Hepatocyte (in vitro differentiated cells): ENCODE measurements around the gene FOLR3. TPM values are rescaled to one million over a fixed set of nuclear protein-coding genes. Genes with fewer than 3 reads are reported as not detected.
"Not testable (repeated sequence)": the region's sequence is repeated elsewhere in the genome, so short reads cannot be mapped to it uniquely, and the experiment has no call there.

ENCODE experiments used
- DNase-seq: peaks from one replicate; pipeline ENCODE4 v3.0.0-alpha.2; 2016; ENCODE audit warnings: low spot score
- H2AFZ ChIP-seq: fragments of 200-600 bp; sonication (generic); 2 replicates; pipeline ENCODE4 v1.6.0; 2016; ENCODE audit warnings: antibody characterized with exemption, mild to moderate bottlenecking
- H3K27ac ChIP-seq: fragments of 200-600 bp; sonication (generic); 2 replicates; pipeline ENCODE4 v1.5.1; 2016; ENCODE audit warnings: mild to moderate bottlenecking
- H3K27me3 ChIP-seq: fragments of 200-600 bp; sonication (generic); 2 replicates; pipeline ENCODE4 v1.6.1; 2016
- H3K36me3 ChIP-seq: fragments of 200-600 bp; sonication (generic); replicated peaks from 2 replicates; pipeline ENCODE4 v1.5.1; 2016; ENCODE audit warnings: low read depth; ENCODE audit not compliant: insufficient read depth
- H3K4me1 ChIP-seq: fragments of 200-600 bp; sonication (generic); 2 replicates; pipeline ENCODE4 v1.5.1; 2016; ENCODE audit warnings: mild to moderate bottlenecking, moderate library complexity; ENCODE audit not compliant: insufficient read depth
- H3K4me2 ChIP-seq: fragments of 200-600 bp; sonication (generic); 2 replicates; pipeline ENCODE4 v1.6.0; 2016
- H3K4me3 ChIP-seq: fragments of 200-600 bp; sonication (generic); 2 replicates; pipeline ENCODE4 v1.5.1; 2016; ENCODE audit warnings: mild to moderate bottlenecking
- H3K79me2 ChIP-seq: fragments of 200-600 bp; sonication (generic); 2 replicates; pipeline ENCODE4 v1.6.0; 2017; ENCODE audit warnings: mild to moderate bottlenecking
- H3K9me2 ChIP-seq: fragments of 200-600 bp; sonication (generic); replicated peaks from 2 replicates; pipeline ENCODE4 v1.6.0; 2017; ENCODE audit warnings: mild to moderate bottlenecking; ENCODE audit not compliant: insufficient read depth
- H3K9me3 ChIP-seq: fragments of 200-600 bp; sonication (generic); 2 replicates; pipeline ENCODE4 v1.5.1; 2016; ENCODE audit warnings: low read depth, mild to moderate bottlenecking
- H4K20me1 ChIP-seq: fragments of 200-600 bp; sonication (generic); 2 replicates; pipeline ENCODE4 v1.6.0; 2016; ENCODE audit warnings: mild to moderate bottlenecking; ENCODE audit not compliant: insufficient read depth, poor library complexity, severe bottlenecking
- CTCF ChIP-seq: fragments of 200-600 bp; sonication (generic); IDR thresholded peaks from 2 replicates; pipeline ENCODE4 v1.5.1; 2016; ENCODE audit warnings: antibody characterized with exemption, mild to moderate bottlenecking; ENCODE audit not compliant: poor library complexity
- EZH2 ChIP-seq: fragments of 200-600 bp; sonication (generic); IDR thresholded peaks from 2 replicates; pipeline ENCODE4 v1.6.1; 2016; ENCODE audit warnings: antibody characterized with exemption, mild to moderate bottlenecking, borderline replicate concordance
- EZH2phosphoT487 ChIP-seq: fragments of 200-600 bp; sonication (generic); IDR thresholded peaks from one replicate; pipeline ENCODE4 v1.6.1; 2018; ENCODE audit warnings: antibody characterized with exemption, mild to moderate bottlenecking, low read depth, moderate library complexity; ENCODE audit not compliant: unreplicated experiment, severe bottlenecking
- WGBS: methylation state at CpG from one replicate; pipeline ENCODE4 v1.1.6; 2016; ENCODE audit warnings: low lambda C conversion rate; ENCODE audit errors: missing lambda C conversion rate; 5-methylcytosine and 5-hydroxymethylcytosine counted together
- polyA plus RNA-seq: library from polyadenylated mRNA; unstranded; fragments of >200 nt; fragmentation: Nextera tagmentation; extraction: Ambion mirVana; gene quantifications from 2 replicates; pipeline ENCODE4 v1.2.1, GENCODE V29; 2016
- total RNA-seq: library from RNA; depleted of rRNA; stranded (reverse); fragments of >200 nt; gene quantifications from 2 replicates; pipeline ENCODE4 v1.2.3, GENCODE V29; 2014

The FOLR3 gene
- total RNA-seq (not detected in 2 replicates), polyA plus RNA-seq (not detected in 2 replicates)

DNA sequence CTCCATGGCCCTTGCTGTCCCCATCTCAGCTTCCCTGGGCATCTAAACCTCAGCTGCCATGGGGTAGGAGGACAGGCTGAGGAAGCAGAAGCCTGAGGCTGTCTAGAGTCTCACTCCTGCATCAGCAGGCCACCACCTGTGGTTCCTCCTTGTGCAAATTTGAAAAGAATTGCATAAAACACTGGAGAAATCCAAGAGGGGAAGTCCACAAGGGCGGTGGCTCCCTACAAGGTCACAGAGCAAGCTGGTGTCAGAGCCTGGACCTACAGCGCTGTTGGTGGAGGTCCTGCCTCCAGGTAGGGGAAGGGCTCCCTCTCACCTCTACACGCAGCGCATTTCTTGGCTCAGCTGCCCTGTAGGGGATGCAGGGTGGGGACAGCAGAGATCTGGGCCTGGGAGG lies at the start of gene FOLR3:
TSS of gene FOLR3 (plus strand) at position 253 of the 400 bp plus-strand sequence. CDS start 228 bp downstream, outside the sequence.
- H3K4me3 ChIP-seq, H2AFZ ChIP-seq, H3K27ac ChIP-seq: not testable (repeated sequence)

DNA sequence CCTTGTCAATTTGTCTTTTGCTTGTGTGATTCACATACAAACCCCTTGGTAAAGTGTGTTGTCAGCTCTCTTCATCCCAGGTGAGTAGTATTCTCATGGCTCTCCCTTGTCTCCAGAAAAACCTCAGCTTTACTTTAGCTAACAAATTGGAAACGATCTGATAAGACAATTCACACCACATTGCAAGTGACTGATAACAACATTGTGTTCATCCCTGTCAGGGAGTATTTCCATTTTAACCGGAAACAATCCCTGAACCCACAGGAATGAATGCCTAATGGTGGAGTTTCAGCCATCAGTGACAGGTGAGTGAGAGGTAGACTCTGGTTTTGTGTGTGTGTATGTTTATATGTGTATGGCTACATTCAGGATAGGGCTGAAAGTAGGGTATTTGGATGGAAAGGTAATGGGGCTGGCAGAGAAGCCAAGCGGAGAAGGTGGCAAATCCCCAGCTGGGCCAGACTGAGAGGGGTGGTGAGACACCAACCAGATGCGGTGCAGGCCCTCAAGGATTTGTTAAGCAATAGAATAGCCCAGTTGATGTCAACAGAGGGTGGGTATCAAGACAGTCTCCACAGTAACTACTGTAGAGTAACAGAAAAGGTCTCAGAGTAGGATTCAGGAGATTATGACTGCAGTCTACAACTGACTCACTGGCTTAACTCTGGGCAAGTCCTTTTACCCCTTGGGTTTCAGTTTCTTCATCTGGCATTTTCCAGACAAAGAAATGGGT lies 47.3 kb upstream of the FOLR3 start:
- TF ChIP-seq EZH2phosphoT487 (no peak), EZH2 (no peak), CTCF (no peak)
- no peaks in the 10 kb centered on the region for H3K36me3 ChIP-seq
- no peaks in the 10 kb centered on the region for H3K4me1 ChIP-seq
- H3K4me3 ChIP-seq = no peak overlapping the region
- H3K27me3 ChIP-seq = no peaks in the 10 kb centered on the region
- H3K79me2 ChIP-seq = peaks cover 4% of the 10 kb centered on the region
- no peaks in the 10 kb centered on the region for H4K20me1 ChIP-seq
- no peak overlapping the region for H3K27ac ChIP-seq
- WGBS = 74% methylated on average over 4 of the region's 4 CpGs
- DNase-seq = no peak
- H3K4me2 ChIP-seq = no peak overlapping the region
- H2AFZ ChIP-seq = no peak overlapping the region
- H3K9me3 ChIP-seq = no peaks in the 10 kb centered on the region
- no peaks in the 10 kb centered on the region for H3K9me2 ChIP-seq

More for the DNA sequence above, at the start of gene FOLR3:
- not testable (repeated sequence) for H3K9me3 ChIP-seq, H3K27me3 ChIP-seq, DNase-seq, H4K20me1 ChIP-seq, H3K4me2 ChIP-seq, H3K79me2 ChIP-seq, H3K36me3 ChIP-seq, H3K4me1 ChIP-seq, H3K9me2 ChIP-seq
- WGBS = 83% methylated on average over 4 of the region's 4 CpGs

DNA sequence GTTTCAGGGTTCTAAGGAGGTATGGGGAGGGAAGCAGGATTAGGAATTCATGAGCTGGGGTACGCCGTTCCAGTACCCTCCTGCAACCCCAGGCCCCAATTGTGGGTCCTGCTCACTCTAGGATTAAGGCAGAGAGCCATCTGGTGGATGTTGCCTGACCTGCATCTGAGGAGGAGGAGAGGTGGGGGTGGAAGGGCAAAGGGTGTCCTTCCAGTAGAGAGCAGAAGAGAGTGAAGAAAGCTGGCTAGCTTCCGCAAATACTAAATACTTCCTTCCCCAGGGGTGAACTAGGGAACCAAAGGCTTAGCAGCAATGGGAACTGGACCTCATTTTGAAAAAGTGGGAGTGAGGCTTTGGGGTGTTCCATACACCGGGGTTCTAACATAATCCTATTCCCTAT lies 44.2 kb upstream of the FOLR3 start:
- H3K4me3 ChIP-seq = no peak overlapping the region
- H2AFZ ChIP-seq = no peak overlapping the region
- peaks cover 4% of the 10 kb centered on the region for H3K79me2 ChIP-seq
- TF ChIP-seq CTCF = peak; percentile 88
- TF ChIP-seq EZH2phosphoT487 = no peak
- H3K27ac ChIP-seq = peak overlapping the region; percentile 55
- H4K20me1 ChIP-seq = no peaks in the 10 kb centered on the region
- no peaks in the 10 kb centered on the region for H3K27me3 ChIP-seq
- DNase-seq = peak; percentile 82
- H3K9me2 ChIP-seq = no peaks in the 10 kb centered on the region
- no peak overlapping the region for H3K4me2 ChIP-seq
- WGBS = 42% methylated on average over 4 of the region's 4 CpGs
- no peaks in the 10 kb centered on the region for H3K36me3 ChIP-seq
- no peaks in the 10 kb centered on the region for H3K9me3 ChIP-seq
- H3K4me1 ChIP-seq = no peaks in the 10 kb centered on the region

DNA sequence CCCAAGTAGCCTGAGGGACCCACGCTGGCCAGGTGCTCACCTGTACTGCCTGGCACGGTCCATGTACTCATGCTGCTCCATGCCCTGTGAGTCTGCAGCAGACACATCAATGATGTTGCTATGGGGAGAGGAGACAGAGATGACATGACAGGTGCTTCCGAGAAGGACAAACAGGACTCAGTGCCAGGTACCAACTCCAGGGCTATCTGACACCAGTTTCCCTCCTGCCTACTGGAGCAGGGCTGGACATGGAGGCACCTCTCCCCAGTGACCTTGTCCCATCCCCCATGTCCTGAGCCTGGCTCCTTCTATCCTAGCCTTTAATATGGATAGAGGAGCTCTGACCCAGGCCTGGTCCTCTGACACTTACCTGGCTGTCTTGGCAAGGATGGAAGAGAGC lies 36.8 kb upstream of the FOLR3 start:
- Histone ChIP-seq H2AFZ (no peak overlapping the region), H3K4me3 (no peak overlapping the region), H3K9me2 (no peaks in the 10 kb centered on the region), H3K9me3 (no peaks in the 10 kb centered on the region), H3K27ac (no peak overlapping the region), H3K79me2 (peaks cover 37% of the 10 kb centered on the region), H3K27me3 (no peaks in the 10 kb centered on the region), H4K20me1 (no peaks in the 10 kb centered on the region), H3K4me2 (no peak overlapping the region), H3K4me1 (peaks cover 20% of the 10 kb centered on the region), H3K36me3 (no peaks in the 10 kb centered on the region)
- WGBS = 98% methylated on average over 3 of the region's 3 CpGs
- TF ChIP-seq EZH2phosphoT487 (no peak), EZH2 (no peak), CTCF (no peak)
- DNase-seq = no peak
